Activated naive CD8-positive, alpha-beta T cell treated with anti-CD3 and anti-CD28 coated beads, Interleukin-2, amount 10 ng/mL, durations not matched to agents 7 days and 5 days (primary cell): ENCODE data around the gene MPI. TPM values are rescaled to one million over a fixed set of nuclear protein-coding genes. Genes with fewer than 3 reads are reported as not detected.

Experiments used
- ATAC-seq: fragments of 150-1000 bp; cut with Tn5 transposase; one replicate; pipeline ENCODE4 v1.10.0; 2021; ENCODE audit warnings: low read depth, moderate library complexity
- POLR2A ChIA-PET: fragments of 350-600 bp; sonication (Branson Sonifier 250); formaldehyde crosslinking; loops from one replicate; lab custom pipeline; 2021; ENCODE audit warnings: antibody characterized with exemption; lab: Charles Lee
- DNase-seq: peaks from one replicate; pipeline ENCODE4 v3.0.0; 2021
- H3K27ac Mint-ChIP-seq: one replicate; pipeline ENCODE4 v1.8.0; 2022; ENCODE audit warnings: mild to moderate bottlenecking, mixed read lengths
- H3K27me3 Mint-ChIP-seq: one replicate; pipeline ENCODE4 v1.8.0; 2022; ENCODE audit warnings: mild to moderate bottlenecking, moderate library complexity, mixed read lengths
- H3K36me3 Mint-ChIP-seq: one replicate; pipeline ENCODE4 v1.8.0; 2021; ENCODE audit warnings: mild to moderate bottlenecking, mixed read lengths
- H3K4me1 Mint-ChIP-seq: one replicate; pipeline ENCODE4 v1.8.0; 2021; ENCODE audit warnings: mixed read lengths
- H3K4me3 Mint-ChIP-seq: one replicate; pipeline ENCODE4 v1.8.0; 2022; ENCODE audit warnings: mild to moderate bottlenecking, moderate library complexity, mixed read lengths
- H3K9me3 Mint-ChIP-seq: one replicate; pipeline ENCODE4 v1.8.0; 2021; ENCODE audit warnings: mixed read lengths
- total RNA-seq, 2 experiments: library from RNA; stranded (reverse); gene quantifications; one replicate each; pipeline ENCODE4 v1.2.3, GENCODE V29; 2021

The MPI gene
- total RNA-seq, 2 experiments from 2014 or later, result 68.7 to 72.9 TPM

- Mint-ChIP-seq H3K36me3 (peaks cover 33% of the 10 kb centered on the region), H3K4me3 (no peak overlapping the region), H3K9me3 (no peaks in the 10 kb centered on the region), H3K4me1 (peaks cover 8% of the 10 kb centered on the region), H3K27me3 (no peaks in the 10 kb centered on the region), H3K27ac (peak overlapping the region; percentile 38)
- ATAC-seq (no peak), DNase-seq (no peak)
- POLR2A ChIA-PET, result interaction anchor here (0.6 kb wide), 1 partner anchor 25 kb away, joined by 4 read pairs; no protein-coding TSS in a partner anchor
These were observed 37.9 kb upstream of the MPI start for GRCh38 chr15:74851960-74852359.

DNA sequence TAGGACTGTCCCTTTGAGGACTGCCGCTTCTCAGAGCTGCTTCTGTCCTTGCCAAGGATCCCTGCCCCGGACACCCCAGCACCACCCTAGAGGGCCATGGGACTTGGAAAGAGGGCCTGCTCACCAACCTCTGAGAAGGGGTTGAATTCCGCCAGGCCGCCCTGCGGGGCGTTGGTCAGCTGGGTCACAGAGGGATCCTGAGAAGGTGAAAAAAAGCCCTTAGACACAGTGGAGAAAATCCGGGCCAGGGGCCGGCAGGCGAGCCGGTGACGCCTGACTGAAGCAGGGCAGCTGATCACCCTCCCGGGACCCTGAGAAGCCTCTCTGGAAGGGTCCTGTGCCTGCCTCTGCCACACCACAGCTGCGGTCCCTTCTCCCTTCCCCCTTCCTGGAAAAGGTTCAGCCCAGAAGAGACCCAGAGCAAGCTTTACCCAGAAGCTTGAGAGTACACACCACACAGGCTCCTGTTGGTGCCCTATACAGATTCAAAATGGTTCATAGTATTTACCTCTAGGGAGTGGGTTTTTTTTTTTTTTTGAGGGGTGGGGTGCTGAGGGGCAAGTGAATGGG, 35.3 kb upstream of the MPI start:
- Mint-ChIP-seq H3K27me3 (no peaks in the 10 kb centered on the region), H3K9me3 (no peaks in the 10 kb centered on the region), H3K4me3 (no peak overlapping the region), H3K27ac (no peak overlapping the region), H3K4me1 (peaks cover 30% of the 10 kb centered on the region), H3K36me3 (peaks cover 22% of the 10 kb centered on the region)
- no peak for ATAC-seq
- DNase-seq, result no peak
- POLR2A ChIA-PET, result no interaction called here

- POLR2A ChIA-PET, result interaction anchor here (0.7 to 1.6 kb wide), 2 partner anchors 14 to 93 kb away, joined by 4 to 9 read pairs; no protein-coding TSS in a partner anchor
- ATAC-seq, result no peak
- no peak for DNase-seq
- Mint-ChIP-seq H3K27ac (no peak overlapping the region), H3K27me3 (no peaks in the 10 kb centered on the region), H3K9me3 (no peaks in the 10 kb centered on the region), H3K4me3 (no peak overlapping the region), H3K4me1 (peaks cover 34% of the 10 kb centered on the region), H3K36me3 (peaks cover 17% of the 10 kb centered on the region)
These were observed 34.0 kb upstream of the MPI start for GRCh38 chr15:74855857-74856256.

DNA sequence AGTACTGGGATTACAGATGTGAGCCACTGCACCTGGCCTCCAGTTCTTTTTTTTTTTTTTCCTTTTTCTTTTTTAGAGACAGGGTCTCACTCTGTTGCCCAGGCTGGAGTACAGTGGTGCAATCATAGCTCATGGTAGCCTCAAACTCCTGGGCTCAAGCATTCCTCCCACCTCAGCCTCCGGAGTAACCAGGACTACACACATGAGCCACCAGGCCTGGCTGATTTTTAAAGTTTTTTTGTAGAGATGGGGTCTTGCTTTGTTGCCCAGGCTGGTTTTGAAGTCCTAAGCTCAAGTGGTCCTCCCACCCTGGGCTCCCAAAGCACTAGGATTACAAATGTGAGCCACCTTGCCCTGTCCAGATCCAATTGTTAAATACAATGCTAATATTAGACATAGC, 33.3 kb upstream of the MPI start:
- no peaks in the 10 kb centered on the region for H3K9me3 Mint-ChIP-seq
- peaks cover 13% of the 10 kb centered on the region for H3K36me3 Mint-ChIP-seq
- H3K27me3 Mint-ChIP-seq, result no peaks in the 10 kb centered on the region
- H3K4me3 Mint-ChIP-seq, result no peak overlapping the region
- POLR2A ChIA-PET, result interaction anchor here (0.6 to 1.6 kb wide), 4 partner anchors 14 to 93 kb away, joined by 3 to 9 read pairs (median 4); partner anchors contain the start of gene COX5A
- no peak overlapping the region for H3K27ac Mint-ChIP-seq
- H3K4me1 Mint-ChIP-seq, result peaks cover 34% of the 10 kb centered on the region
- no peak for ATAC-seq
- no peak for DNase-seq

DNA sequence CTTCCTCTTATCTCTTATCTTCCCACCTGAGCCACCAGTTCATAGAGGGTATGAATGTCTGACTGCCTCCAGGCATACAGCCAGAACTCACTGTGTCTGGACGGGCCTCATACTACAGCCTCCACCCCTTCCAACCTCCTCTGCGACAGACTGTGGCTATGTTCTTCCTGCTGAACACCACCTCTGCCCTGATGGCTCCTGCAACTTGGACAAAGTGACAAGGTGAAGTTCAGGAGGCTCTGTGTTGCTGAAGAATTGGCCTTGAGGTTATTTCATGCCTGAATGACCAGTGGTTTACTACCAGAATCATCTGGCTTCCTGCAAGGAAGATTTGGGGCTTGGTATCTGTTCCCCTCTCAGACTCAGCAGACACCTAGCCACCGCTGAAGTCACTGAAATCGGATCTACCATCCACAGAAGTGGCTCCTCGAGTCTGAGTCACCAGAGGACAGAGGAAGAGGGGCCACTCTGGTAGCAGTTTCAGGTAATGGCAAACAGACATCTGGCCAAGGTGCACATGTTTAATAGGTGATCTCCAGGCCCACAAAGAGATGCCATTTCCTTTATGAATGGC, 32.7 kb upstream of the MPI start:
- H3K36me3 Mint-ChIP-seq, result peaks cover 10% of the 10 kb centered on the region
- peaks cover 34% of the 10 kb centered on the region for H3K4me1 Mint-ChIP-seq
- H3K27me3 Mint-ChIP-seq, result no peaks in the 10 kb centered on the region
- H3K27ac Mint-ChIP-seq, result peak overlapping the region; percentile 79
- POLR2A ChIA-PET, result interaction anchor here (0.6 to 2.9 kb wide), 5 partner anchors 10 to 81 kb away, joined by 3 to 15 read pairs (median 7); partner anchors contain the start of gene COX5A
- DNase-seq (no peak), ATAC-seq (peak; percentile 43)
- H3K4me3 Mint-ChIP-seq, result peak overlapping the region; percentile 27
- H3K9me3 Mint-ChIP-seq, result no peaks in the 10 kb centered on the region

- POLR2A ChIA-PET, result interaction anchor here (0.5 to 2.9 kb wide), 8 partner anchors 10 to 458 kb away, joined by 3 to 15 read pairs (median 4); partner anchors contain the start of genes COX5A and FAM219B
- no peak for DNase-seq
- peaks cover 34% of the 10 kb centered on the region for H3K4me1 Mint-ChIP-seq
These were observed 32.0 kb upstream of the MPI start for GRCh38 chr15:74857671-74858368.

GRCh38 chr15:74858369-74858740, 31.5 kb upstream of the MPI start:
- Mint-ChIP-seq H3K27me3 (no peaks in the 10 kb centered on the region), H3K36me3 (peaks cover 7% of the 10 kb centered on the region), H3K27ac (peak overlapping the region; percentile 79), H3K4me1 (peaks cover 34% of the 10 kb centered on the region), H3K4me3 (peak overlapping the region; percentile 30), H3K9me3 (no peaks in the 10 kb centered on the region)
- POLR2A ChIA-PET, result interaction anchor here (0.5 to 2.9 kb wide), 7 partner anchors 9 to 458 kb away, joined by 3 to 15 read pairs (median 4); partner anchors contain the start of gene FAM219B
- DNase-seq (no peak), ATAC-seq (no peak)

More at GRCh38 chr15:74857671-74858368, 32.0 kb upstream of the MPI start:
- peak; percentile 82 for ATAC-seq
- peak overlapping the region; percentile 79 for H3K27ac Mint-ChIP-seq
- H3K9me3 Mint-ChIP-seq, result no peaks in the 10 kb centered on the region
- H3K27me3 Mint-ChIP-seq, result no peaks in the 10 kb centered on the region
- peaks cover 9% of the 10 kb centered on the region for H3K36me3 Mint-ChIP-seq
- H3K4me3 Mint-ChIP-seq, result peak overlapping the region; percentile 41

GRCh38 chr15:74863239-74864056, 26.4 kb upstream of the MPI start:
- DNase-seq (no peak), ATAC-seq (peak; percentile 72)
- H3K27ac Mint-ChIP-seq, result peak overlapping the region; percentile 80
- H3K4me3 Mint-ChIP-seq, result peak overlapping the region; percentile 45
- H3K36me3 Mint-ChIP-seq, result peaks cover 34% of the 10 kb centered on the region
- no peaks in the 10 kb centered on the region for H3K27me3 Mint-ChIP-seq
- H3K9me3 Mint-ChIP-seq, result no peaks in the 10 kb centered on the region
- H3K4me1 Mint-ChIP-seq, result peaks cover 50% of the 10 kb centered on the region
- POLR2A ChIA-PET, result interaction anchor here (1.6 kb wide), 1 partner anchor 43 kb away, joined by 5 read pairs; the partner anchor contains the start of gene FAM219B

- DNase-seq, result no peak
These were observed 25.5 kb upstream of the MPI start for GRCh38 chr15:74864296-74864695.

GRCh38 chr15:74865316-74865715, 24.5 kb upstream of the MPI start:
- Mint-ChIP-seq H3K9me3 (no peaks in the 10 kb centered on the region), H3K36me3 (peaks cover 42% of the 10 kb centered on the region), H3K27me3 (no peaks in the 10 kb centered on the region), H3K4me1 (peaks cover 54% of the 10 kb centered on the region), H3K27ac (peak overlapping the region; percentile 65), H3K4me3 (no peak overlapping the region)
- POLR2A ChIA-PET, result interaction anchor here (0.6 to 1.6 kb wide), 3 partner anchors 41 to 243 kb away, joined by 3 to 5 read pairs (median 5); partner anchors contain the start of gene FAM219B
- DNase-seq, result no peak
- ATAC-seq, result no peak

More at GRCh38 chr15:74864296-74864695, 25.5 kb upstream of the MPI start:
- Mint-ChIP-seq H3K9me3 (no peaks in the 10 kb centered on the region), H3K4me1 (peaks cover 49% of the 10 kb centered on the region), H3K27me3 (no peaks in the 10 kb centered on the region), H3K36me3 (peaks cover 35% of the 10 kb centered on the region), H3K27ac (peak overlapping the region; percentile 75), H3K4me3 (no peak overlapping the region)
- no peak for ATAC-seq
- POLR2A ChIA-PET, result interaction anchor here (1.6 kb wide), 1 partner anchor 42 kb away, joined by 5 read pairs; the partner anchor contains the start of gene FAM219B

DNA sequence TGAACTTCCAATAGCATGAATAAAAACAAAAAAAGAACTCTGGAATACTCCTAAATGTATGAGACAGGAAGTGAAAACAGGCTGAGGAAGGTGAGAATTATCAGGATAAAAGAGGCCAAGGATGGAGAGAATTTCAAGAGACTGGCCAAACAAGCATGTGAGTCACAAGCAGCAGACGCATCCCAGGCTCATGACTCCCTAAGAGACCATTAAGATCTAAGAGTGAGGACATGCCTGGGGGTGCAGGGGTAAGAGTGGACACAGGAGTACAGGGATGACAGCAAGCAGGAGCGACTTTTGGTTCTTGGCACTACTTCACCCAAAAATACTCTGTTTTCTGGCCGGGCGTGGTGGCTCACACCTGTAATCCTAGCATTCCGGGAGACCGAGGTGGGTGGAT, 23.8 kb upstream of the MPI start:
- Mint-ChIP-seq H3K4me1 (peaks cover 62% of the 10 kb centered on the region), H3K27me3 (no peaks in the 10 kb centered on the region), H3K36me3 (peaks cover 45% of the 10 kb centered on the region), H3K9me3 (no peaks in the 10 kb centered on the region), H3K27ac (peak overlapping the region; percentile 11), H3K4me3 (no peak overlapping the region)
- POLR2A ChIA-PET, result interaction anchor here (2.9 kb wide), 1 partner anchor 8 kb away, joined by 15 read pairs; no protein-coding TSS in a partner anchor
- ATAC-seq, result no peak
- DNase-seq, result no peak

- peak overlapping the region; percentile 58 for H3K27ac Mint-ChIP-seq
- H3K9me3 Mint-ChIP-seq, result no peaks in the 10 kb centered on the region
- peaks cover 66% of the 10 kb centered on the region for H3K4me1 Mint-ChIP-seq
- DNase-seq (no peak), ATAC-seq (no peak)
- H3K36me3 Mint-ChIP-seq, result peaks cover 47% of the 10 kb centered on the region
- POLR2A ChIA-PET, result interaction anchor here (0.8 to 2.9 kb wide), 2 partner anchors 10 to 22 kb away, joined by 3 to 15 read pairs; no protein-coding TSS in a partner anchor
- H3K4me3 Mint-ChIP-seq, result peak overlapping the region; percentile 52
- H3K27me3 Mint-ChIP-seq, result no peaks in the 10 kb centered on the region
These were observed 22.3 kb upstream of the MPI start for GRCh38 chr15:74867466-74868038.
